HepG2 (cell line): ENCODE results near the gene BATF. TPM values are rescaled to one million over a fixed set of nuclear protein-coding genes. Genes with fewer than 3 reads are reported as not detected.

Experiments
- ATAC-seq: fragments of 200-7000 bp; cut with Tn5 transposase; 3 replicates; pipeline ENCODE4 v1.9.1; 2020; ENCODE audit warnings: mild to moderate bottlenecking, moderate library complexity
- BruUV-seq: library from RNA; stranded (reverse); fragments of 400-500 nt; replicated peaks from 2 replicates; lab custom pipeline; 2021; lab: Mats Ljungman, UMichigan
- CTCF ChIA-PET: fragments of 300-600 bp; formaldehyde crosslinking; extraction: SDS; loops from one replicate; lab custom pipeline; 2021; ENCODE audit warnings: low total read pairs, inconsistent platforms, low intra/inter-chr PET ratio; lab: Yijun Ruan, JAX
- POLR2A ChIA-PET: fragments of 350-600 bp; sonication (Branson Sonifier 250); formaldehyde crosslinking; loops from one replicate; lab custom pipeline; 2020; ENCODE audit warnings: antibody characterized with exemption, inconsistent platforms; lab: Yijun Ruan, JAX
- DNase-seq: peaks from one replicate; pipeline ENCODE4 v3.0.0-alpha.2; 2015; ENCODE audit warnings: low spot score
- FAIRE-seq: peaks from 3 replicates; lab custom pipeline; 2011; peaks lifted over from hg19 to GRCh38; lab: Jason Lieb, UNC
- H2AFZ ChIP-seq: one replicate; pipeline ENCODE4 v1.6.1; 2011; ENCODE audit warnings: low read length, inconsistent platforms
- H3K27ac ChIP-seq: fragments of 300-600 bp; 3 replicates; pipeline ENCODE4 v1.8.0; 2011; ENCODE audit warnings: mixed run types, mild to moderate bottlenecking, mixed read lengths, low read length, inconsistent platforms; ENCODE audit not compliant: insufficient read depth; ENCODE audit errors: extremely low read length
- H3K27me3 ChIP-seq, 2 experiments: fragments of 200-600 bp in 1 of 2; 2 replicates in 1 of 2; 3 replicates in 1 of 2; pipeline versions ENCODE4 v1.6.0 to v1.8.0; 2011; ENCODE audit warnings: low read length in 2 of 2, mild to moderate bottlenecking in 2 of 2, moderate library complexity in 2 of 2, inconsistent platforms in 1 of 2; ENCODE audit not compliant: insufficient read depth in 2 of 2, control insufficient read depth in 1 of 2
- H3K36me3 ChIP-seq, 2 experiments: fragments of 200-600 bp in 1 of 2; replicated peaks in 1 of 2; 2 replicates in 1 of 2; 3 replicates in 1 of 2; pipeline versions ENCODE4 v1.5.1 to v1.8.0; 2011; ENCODE audit warnings: low read length in 2 of 2, inconsistent platforms in 1 of 2; ENCODE audit not compliant: insufficient read depth in 2 of 2, control insufficient read depth in 1 of 2
- H3K4me1 ChIP-seq: 2 replicates; pipeline ENCODE4 v1.5.1; 2012; ENCODE audit warnings: low read length, inconsistent platforms; ENCODE audit not compliant: insufficient read depth
- H3K4me2 ChIP-seq: 2 replicates; pipeline ENCODE4 v1.6.0; 2011; ENCODE audit warnings: low read depth, low read length, inconsistent platforms
- H3K4me3 ChIP-seq, 3 experiments: fragments of 200-600 bp in 1 of 3; sonication (generic), shearing (Covaris generic) in 1 of 3; replicated peaks in 1 of 3; 2 replicates each; pipeline ENCODE4 v1.5.1; 2011 to 2016; ENCODE audit warnings: low read length in 3 of 3, inconsistent platforms in 2 of 3, low read depth in 2 of 3, mild to moderate bottlenecking in 2 of 3, control low read depth in 1 of 3, mixed read lengths in 1 of 3; ENCODE audit not compliant: insufficient read depth in 1 of 3
- H3K79me2 ChIP-seq: one replicate; pipeline ENCODE4 v1.6.1; 2011; ENCODE audit warnings: low read length, inconsistent platforms; ENCODE audit not compliant: insufficient read depth
- H3K9ac ChIP-seq: 2 replicates; pipeline ENCODE4 v1.6.0; 2011; ENCODE audit warnings: mild to moderate bottlenecking, low read depth, low read length, inconsistent platforms; ENCODE audit not compliant: insufficient read depth
- H3K9me3 ChIP-seq: 2 replicates; pipeline ENCODE4 v1.5.1; 2012; ENCODE audit warnings: mild to moderate bottlenecking, low read length
- H4K20me1 ChIP-seq: 2 replicates; pipeline ENCODE4 v1.6.0; 2011; ENCODE audit warnings: inconsistent platforms, mild to moderate bottlenecking, low read length, moderate library complexity; ENCODE audit not compliant: insufficient read depth
- ASH2L ChIP-seq: fragments of 300-600, 200-600 bp; sonication (generic); IDR thresholded peaks from 2 replicates; pipeline ENCODE4 v1.7.0; 2017; ENCODE audit warnings: low read depth, mild to moderate bottlenecking, moderate library complexity, mixed read lengths, low read length; ENCODE audit not compliant: insufficient read length
- EP300 ChIP-seq, 3 experiments: sonication (generic) in 1 of 3; formaldehyde crosslinking in 1 of 3; IDR thresholded peaks; 2 replicates each; pipeline versions ENCODE4 v1.5.1 to v1.6.1; 2011 to 2020; ENCODE audit warnings: low read depth in 2 of 3, low read length in 2 of 3, borderline replicate concordance in 1 of 3, improper control_type of control experiment in 1 of 3, mild to moderate bottlenecking in 1 of 3, missing genetic modification reagents in 1 of 3, moderate library complexity in 1 of 3
- FOSL2 ChIP-seq: sonication (generic); formaldehyde crosslinking; IDR thresholded peaks from 2 replicates; pipeline ENCODE4 v1.4.0; 2020; ENCODE audit warnings: missing genetic modification reagents
- FOXA1 ChIP-seq, 2 experiments: fragments of 450-650 bp in 1 of 2; sonication (generic) in 1 of 2; formaldehyde crosslinking in 1 of 2; IDR thresholded peaks; 2 replicates each; pipeline versions ENCODE4 v1.4.0 to v1.6.1; 2016 to 2020; ENCODE audit warnings: missing genetic modification reagents in 1 of 2
- FOXA3 ChIP-seq: IDR thresholded peaks from 2 replicates; pipeline ENCODE4 v1.6.1; 2016; ENCODE audit warnings: missing genetic modification reagents, missing compliant biosample characterization
- GATAD2A ChIP-seq: IDR thresholded peaks from 2 replicates; pipeline ENCODE4 v1.6.1; 2016
- HDAC2 ChIP-seq: sonication (generic); formaldehyde crosslinking; IDR thresholded peaks from 2 replicates; pipeline ENCODE4 v1.4.0; 2020; ENCODE audit warnings: missing genetic modification reagents
- NCOA2 ChIP-seq: sonication (generic); formaldehyde crosslinking; IDR thresholded peaks from 2 replicates; pipeline ENCODE4 v1.8.0; 2022; ENCODE audit warnings: inconsistent platforms
- SOX13 ChIP-seq, 3 experiments: fragments of 450-650 bp in 1 of 3; sonication (generic) in 1 of 3; formaldehyde crosslinking in 1 of 3; IDR thresholded peaks in 2 of 3; conservative IDR thresholded peaks in 1 of 3; 2 replicates each; pipeline versions ENCODE4 v1.5.0 to v1.6.1; 2016 to 2020; ENCODE audit warnings: antibody characterized with exemption in 1 of 3, mild to moderate bottlenecking in 1 of 3, missing compliant biosample characterization in 1 of 3, missing genetic modification reagents in 1 of 3, moderate library complexity in 1 of 3
- SOX5 ChIP-seq: IDR thresholded peaks from 2 replicates; pipeline ENCODE4 v1.6.1; 2016; ENCODE audit warnings: borderline replicate concordance
- SOX6 ChIP-seq, 2 experiments: fragments of 450-650 bp in 1 of 2; sonication (generic) in 1 of 2; formaldehyde crosslinking in 1 of 2; IDR thresholded peaks; 2 replicates each; pipeline versions ENCODE4 v1.4.0 to v1.6.1; 2017 to 2020; ENCODE audit warnings: antibody characterized with exemption in 1 of 2, mild to moderate bottlenecking in 1 of 2, missing genetic modification reagents in 1 of 2
- TEAD3 ChIP-seq: optimal IDR thresholded peaks from 2 replicates; pipeline ENCODE3; 2016; ENCODE audit warnings: borderline replicate concordance
- ZKSCAN5 ChIP-seq: sonication (generic); formaldehyde crosslinking; IDR thresholded peaks from 2 replicates; pipeline ENCODE4 v1.5.1; 2020; ENCODE audit warnings: mild to moderate bottlenecking, missing genetic modification reagents
- WGBS: methylation state at CpG from one replicate; pipeline ENCODE4 v1.1.6; 2017; ENCODE audit warnings: low lambda C conversion rate; 5-methylcytosine and 5-hydroxymethylcytosine counted together
- in situ Hi-C: cut with HindIII; loops from 2 replicates; pipeline ENCODE4 v1.10.0; 2017; ENCODE audit warnings: low pct_unique_long_range_greater_than_20kb; ENCODE audit not compliant: extremely low pct_ligation_motif_present
- intact Hi-C: fragments of 100-400 bp; cut with micrococcal nuclease; formaldehyde crosslinking; loops from one replicate; pipeline ENCODE4 v1.10.0; 2022; ENCODE audit not compliant: unreplicated experiment
- polyA plus RNA-seq, 8 experiments: library from polyadenylated mRNA; depleted of rRNA in 3 of 8; stranded (reverse) in 7 of 8; unstranded in 1 of 8; fragments of >200 nt; fragmentation: Illumina TruSeq in 4 of 8; extraction: Trizol in 4 of 8; gene quantifications; 2 replicates each; pipeline versions ENCODE4 v1.2.1 to v1.2.3, GENCODE V29; 2011 to 2016; ENCODE audit warnings: low read depth in 4 of 8, missing spikeins in 1 of 8, mixed read lengths in 1 of 8; ENCODE audit not compliant: insufficient read depth in 1 of 8
- total RNA-seq, 5 experiments: library from RNA; depleted of rRNA; stranded (reverse); fragments of >200 nt; fragmentation: Illumina TruSeq; extraction: Trizol; gene quantifications; 2 replicates each; pipeline ENCODE4 v1.2.3, GENCODE V29; 2016; ENCODE audit warnings: low read depth in 1 of 5
- TF ChIP-seq, protein P1 (sequence below): sonication (generic); formaldehyde crosslinking; IDR thresholded peaks from 2 replicates; pipeline ENCODE4 v1.5.0; 2020; ENCODE audit warnings: missing genetic modification reagents
- TF ChIP-seq, protein P2 (sequence below): IDR thresholded peaks from 2 replicates; pipeline ENCODE4 v1.4.0; 2020; ENCODE audit warnings: mild to moderate bottlenecking, missing genetic modification reagents

Gene BATF
- total and polyA plus RNA-seq, 2 of the 13 experiments (the other 11 are each of a cell fraction or from before 2014, with no cell fraction given) = 0.22 to 0.37 TPM

DNA sequence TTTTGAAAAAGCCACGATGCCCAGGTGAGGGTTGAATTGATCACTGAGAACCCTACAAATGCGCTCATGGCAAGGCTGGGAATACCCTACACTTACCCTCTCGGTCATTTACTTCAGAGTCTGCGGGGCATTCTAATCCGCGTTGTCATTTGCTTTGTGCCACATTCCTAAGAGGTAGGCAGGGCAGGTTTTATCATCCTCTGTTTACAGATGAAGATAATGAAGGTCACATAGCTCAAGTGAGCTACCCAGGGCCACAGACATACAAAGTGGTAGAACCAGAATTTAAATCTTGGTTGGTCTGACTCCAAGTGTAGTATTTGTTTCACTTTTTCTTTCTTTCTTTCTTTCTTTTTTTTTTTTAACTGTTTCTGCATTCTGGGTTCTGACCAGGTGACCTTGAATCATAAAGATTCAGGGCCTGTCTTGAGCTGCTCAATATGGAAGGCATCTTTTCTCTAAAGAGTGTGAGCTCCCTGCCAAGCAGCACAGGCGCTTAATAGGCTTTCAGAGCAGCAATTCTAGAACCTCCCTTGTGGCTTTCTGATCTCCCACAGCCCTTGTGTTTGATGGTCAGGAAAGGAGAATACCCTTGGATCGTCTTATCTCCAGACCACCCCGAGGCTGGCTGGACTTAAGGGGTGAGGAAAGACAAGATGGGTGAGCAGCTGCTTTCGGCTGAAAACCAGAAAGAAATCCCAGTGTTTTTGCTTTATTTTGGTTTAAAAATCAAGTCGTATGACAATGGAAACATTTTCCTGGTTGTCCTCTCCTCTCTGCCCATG, 662 bp upstream of the BATF start:
- no peak overlapping the region for H2AFZ ChIP-seq
- intact Hi-C loops = no loop called here
- TF ChIP-seq FOSL2 (CRISPR knock-in tag) (peak; percentile 50; the same call in 1 of the 2 replicates), EP300 (IDR thresholded peaks at IDR 0.05; ENCODE audit: low read depth in 2 of 2, low read length in 2 of 2) (0 out of 4 replicates have a peak, but pooled peaks of 1 of the 2 experiments have one; percentile 22), EP300 (CRISPR knock-in tag; IDR thresholded peaks at IDR 0.05; ENCODE audit: borderline replicate concordance) (no peak), GATAD2A (CRISPR knock-in tag) (0 out of 2 replicates have a peak, but pooled peaks have one; percentile 30), TEAD3 (CRISPR knock-in tag) (peak; percentile 70), SOX6 (IDR thresholded peaks at IDR 0.05) (no peak), SOX6 (CRISPR knock-in tag; IDR thresholded peaks at IDR 0.05) (0 out of 2 replicates have a peak, but pooled peaks have one; percentile 20), ZKSCAN5 (CRISPR knock-in tag) (no peak), ASH2L (no peak), HDAC2 (CRISPR knock-in tag) (0 out of 2 replicates have a peak, but pooled peaks have one; percentile 39), FOXA3 (peak; percentile 64), SOX5 (CRISPR knock-in tag) (0 out of 2 replicates have a peak, but pooled peaks have one; percentile 20), FOXA1 (IDR thresholded peaks at IDR 0.05) (no peak), FOXA1 (CRISPR knock-in tag; IDR thresholded peaks at IDR 0.05) (peak; percentile 62), SOX13 (IDR thresholded peaks at IDR 0.05) (no peak), SOX13 (CRISPR knock-in tag; conservative IDR thresholded peaks at IDR 0.05 in 1 of 2, IDR thresholded peaks at IDR 0.05 in 1 of 2) (peak in 1 of 2 experiments; percentile 41; a peak in 1 of 4 replicates), NCOA2 (CRISPR knock-in tag) (0 out of 2 replicates have a peak, but pooled peaks have one; percentile 15)
- TF ChIP-seq, protein P1, sequence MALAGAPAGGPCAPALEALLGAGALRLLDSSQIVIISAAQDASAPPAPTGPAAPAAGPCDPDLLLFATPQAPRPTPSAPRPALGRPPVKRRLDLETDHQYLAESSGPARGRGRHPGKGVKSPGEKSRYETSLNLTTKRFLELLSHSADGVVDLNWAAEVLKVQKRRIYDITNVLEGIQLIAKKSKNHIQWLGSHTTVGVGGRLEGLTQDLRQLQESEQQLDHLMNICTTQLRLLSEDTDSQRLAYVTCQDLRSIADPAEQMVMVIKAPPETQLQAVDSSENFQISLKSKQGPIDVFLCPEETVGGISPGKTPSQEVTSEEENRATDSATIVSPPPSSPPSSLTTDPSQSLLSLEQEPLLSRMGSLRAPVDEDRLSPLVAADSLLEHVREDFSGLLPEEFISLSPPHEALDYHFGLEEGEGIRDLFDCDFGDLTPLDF = no peak
- TF ChIP-seq, protein P2, sequence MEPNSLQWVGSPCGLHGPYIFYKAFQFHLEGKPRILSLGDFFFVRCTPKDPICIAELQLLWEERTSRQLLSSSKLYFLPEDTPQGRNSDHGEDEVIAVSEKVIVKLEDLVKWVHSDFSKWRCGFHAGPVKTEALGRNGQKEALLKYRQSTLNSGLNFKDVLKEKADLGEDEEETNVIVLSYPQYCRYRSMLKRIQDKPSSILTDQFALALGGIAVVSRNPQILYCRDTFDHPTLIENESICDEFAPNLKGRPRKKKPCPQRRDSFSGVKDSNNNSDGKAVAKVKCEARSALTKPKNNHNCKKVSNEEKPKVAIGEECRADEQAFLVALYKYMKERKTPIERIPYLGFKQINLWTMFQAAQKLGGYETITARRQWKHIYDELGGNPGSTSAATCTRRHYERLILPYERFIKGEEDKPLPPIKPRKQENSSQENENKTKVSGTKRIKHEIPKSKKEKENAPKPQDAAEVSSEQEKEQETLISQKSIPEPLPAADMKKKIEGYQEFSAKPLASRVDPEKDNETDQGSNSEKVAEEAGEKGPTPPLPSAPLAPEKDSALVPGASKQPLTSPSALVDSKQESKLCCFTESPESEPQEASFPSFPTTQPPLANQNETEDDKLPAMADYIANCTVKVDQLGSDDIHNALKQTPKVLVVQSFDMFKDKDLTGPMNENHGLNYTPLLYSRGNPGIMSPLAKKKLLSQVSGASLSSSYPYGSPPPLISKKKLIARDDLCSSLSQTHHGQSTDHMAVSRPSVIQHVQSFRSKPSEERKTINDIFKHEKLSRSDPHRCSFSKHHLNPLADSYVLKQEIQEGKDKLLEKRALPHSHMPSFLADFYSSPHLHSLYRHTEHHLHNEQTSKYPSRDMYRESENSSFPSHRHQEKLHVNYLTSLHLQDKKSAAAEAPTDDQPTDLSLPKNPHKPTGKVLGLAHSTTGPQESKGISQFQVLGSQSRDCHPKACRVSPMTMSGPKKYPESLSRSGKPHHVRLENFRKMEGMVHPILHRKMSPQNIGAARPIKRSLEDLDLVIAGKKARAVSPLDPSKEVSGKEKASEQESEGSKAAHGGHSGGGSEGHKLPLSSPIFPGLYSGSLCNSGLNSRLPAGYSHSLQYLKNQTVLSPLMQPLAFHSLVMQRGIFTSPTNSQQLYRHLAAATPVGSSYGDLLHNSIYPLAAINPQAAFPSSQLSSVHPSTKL = peak; percentile 54

More for the DNA sequence above, 662 bp upstream of the BATF start:
- no peaks in the 10 kb centered on the region for H3K79me2 ChIP-seq
- H3K9ac ChIP-seq = no peak overlapping the region
- H3K27ac ChIP-seq = no peak overlapping the region
- ChIA-PET POLR2A (interaction anchor here (1.0 to 3.3 kb wide), 4 partner anchors 12 to 39 kb away, joined by 3 to 19 read pairs (median 6); no protein-coding TSS in a partner anchor), CTCF (no interaction called here)
- FAIRE-seq (peak; percentile 63), ATAC-seq (peak; percentile 46; the same call in 2 of the 3 replicates), DNase-seq (peak; percentile 49)
- H3K36me3 ChIP-seq = no peaks in the 10 kb centered on the region
- H3K4me1 ChIP-seq = peaks cover 33% of the 10 kb centered on the region
- H3K4me3 ChIP-seq = no peak overlapping the region
- TSS peak; percentile 67 for BruUV-seq
- peak overlapping the region; percentile 26; the same call in 1 of the 2 replicates for H3K4me2 ChIP-seq
- WGBS = 14% methylated on average over 11 of the region's 11 CpGs
- H3K9me3 ChIP-seq = no peaks in the 10 kb centered on the region
- H3K27me3 ChIP-seq = peaks cover 0 to 10% of the 10 kb centered on the region in 2 experiments; a peak in 2 of 5 replicates
- no peaks in the 10 kb centered on the region for H4K20me1 ChIP-seq
- in situ Hi-C loops = loop anchor here (5.0 kb wide), 1 partner anchor 41 kb away; no protein-coding TSS in a partner anchor
